Measurements from ENCODE around the gene FASTKD3.

FASTKD3 gene

GRCh38 chr5:7867260-7867659 is 1.6 kb downstream of the FASTKD3 start:
- Mint-ChIP-seq H3K4me3 (peak overlapping the region; percentile 99), H3K36me3 (peaks cover 9% of the 10 kb centered on the region), H3K9me3 (no peaks in the 10 kb centered on the region), H3K4me1 (peaks cover 61% of the 10 kb centered on the region), H3K27me3 (no peaks in the 10 kb centered on the region), H3K27ac (no peak overlapping the region)

GRCh38 chr5:7866196-7866595 is 2.6 kb downstream of the FASTKD3 start:
- Mint-ChIP-seq H3K27me3 (no peaks in the 10 kb centered on the region), H3K4me1 (peaks cover 50% of the 10 kb centered on the region), H3K9me3 (no peaks in the 10 kb centered on the region), H3K4me3 (no peak overlapping the region), H3K27ac (no peak overlapping the region), H3K36me3 (peaks cover 9% of the 10 kb centered on the region)

GRCh38 chr5:7857926-7858632 is 10.8 kb downstream of the FASTKD3 start:
- peaks cover 2% of the 10 kb centered on the region for H3K27me3 Mint-ChIP-seq
- no peak overlapping the region for H3K4me3 Mint-ChIP-seq
- H3K27ac Mint-ChIP-seq, result peak overlapping the region; percentile 56
- peaks cover 18% of the 10 kb centered on the region for H3K4me1 Mint-ChIP-seq
- peaks cover 4% of the 10 kb centered on the region for H3K36me3 Mint-ChIP-seq
- no peaks in the 10 kb centered on the region for H3K9me3 Mint-ChIP-seq

GRCh38 chr5:7857361-7857760 is 11.5 kb downstream of the FASTKD3 start:
- Mint-ChIP-seq H3K36me3 (peaks cover 2% of the 10 kb centered on the region), H3K9me3 (no peaks in the 10 kb centered on the region), H3K4me3 (no peak overlapping the region), H3K27ac (no peak overlapping the region), H3K27me3 (peaks cover 2% of the 10 kb centered on the region), H3K4me1 (peaks cover 21% of the 10 kb centered on the region)

GRCh38 chr5:7856855-7857254 is 12.0 kb downstream of the FASTKD3 start:
- peaks cover 2% of the 10 kb centered on the region for H3K36me3 Mint-ChIP-seq
- H3K9me3 Mint-ChIP-seq, result no peaks in the 10 kb centered on the region
- H3K27me3 Mint-ChIP-seq, result peaks cover 2% of the 10 kb centered on the region
- H3K4me1 Mint-ChIP-seq, result peaks cover 26% of the 10 kb centered on the region
- no peak overlapping the region for H3K4me3 Mint-ChIP-seq
- H3K27ac Mint-ChIP-seq, result no peak overlapping the region

- Mint-ChIP-seq H3K4me1 (peaks cover 34% of the 10 kb centered on the region), H3K9me3 (no peaks in the 10 kb centered on the region), H3K4me3 (no peak overlapping the region), H3K27ac (no peak overlapping the region), H3K36me3 (peaks cover 2% of the 10 kb centered on the region), H3K27me3 (peaks cover 2% of the 10 kb centered on the region)
These were observed 13.2 kb downstream of the FASTKD3 start for GRCh38 chr5:7855611-7856010.

GRCh38 chr5:7852988-7853387 is 15.8 kb downstream of the FASTKD3 start:
- no peak overlapping the region for H3K4me3 Mint-ChIP-seq
- no peaks in the 10 kb centered on the region for H3K36me3 Mint-ChIP-seq
- no peaks in the 10 kb centered on the region for H3K9me3 Mint-ChIP-seq
- no peak overlapping the region for H3K27ac Mint-ChIP-seq
- peaks cover 23% of the 10 kb centered on the region for H3K4me1 Mint-ChIP-seq
- peaks cover 11% of the 10 kb centered on the region for H3K27me3 Mint-ChIP-seq

GRCh38 chr5:7852542-7852941 is 16.3 kb downstream of the FASTKD3 start:
- Mint-ChIP-seq H3K4me3 (peak overlapping the region; percentile 42), H3K9me3 (no peaks in the 10 kb centered on the region), H3K27ac (peak overlapping the region; percentile 42), H3K36me3 (no peaks in the 10 kb centered on the region), H3K4me1 (peaks cover 19% of the 10 kb centered on the region), H3K27me3 (peaks cover 11% of the 10 kb centered on the region)

- Mint-ChIP-seq H3K27me3 (peaks cover 11% of the 10 kb centered on the region), H3K27ac (no peak overlapping the region), H3K36me3 (no peaks in the 10 kb centered on the region), H3K4me1 (peaks cover 17% of the 10 kb centered on the region), H3K4me3 (peak overlapping the region; percentile 42), H3K9me3 (no peaks in the 10 kb centered on the region)
These were observed 17.1 kb downstream of the FASTKD3 start for GRCh38 chr5:7851617-7852289.

- Mint-ChIP-seq H3K27me3 (peaks cover 14% of the 10 kb centered on the region), H3K4me3 (peak overlapping the region; percentile 79), H3K36me3 (no peaks in the 10 kb centered on the region), H3K27ac (no peak overlapping the region), H3K4me1 (peaks cover 17% of the 10 kb centered on the region), H3K9me3 (no peaks in the 10 kb centered on the region)
These were observed 17.6 kb downstream of the FASTKD3 start for GRCh38 chr5:7851240-7851592.

- H3K36me3 Mint-ChIP-seq, result no peaks in the 10 kb centered on the region
- peaks cover 14% of the 10 kb centered on the region for H3K27me3 Mint-ChIP-seq
- H3K9me3 Mint-ChIP-seq, result no peaks in the 10 kb centered on the region
- peak within 1 kb of the TSS; percentile 79 for H3K4me3 Mint-ChIP-seq
- no peak within 1 kb of the TSS for H3K27ac Mint-ChIP-seq
- peaks cover 17% of the 10 kb centered on the region for H3K4me1 Mint-ChIP-seq
These were observed 18.2 kb downstream of the FASTKD3 start, which contains the start of gene CFAP90 for GRCh38 chr5:7850395-7851239. Gene CFAP90, minus strand, starts transcription at chr5:7851133. Its CDS starts 112 bp downstream, at chr5:7851021.

- no peaks in the 10 kb centered on the region for H3K9me3 Mint-ChIP-seq
- peak overlapping the region; percentile 79 for H3K4me3 Mint-ChIP-seq
- no peaks in the 10 kb centered on the region for H3K36me3 Mint-ChIP-seq
- peaks cover 15% of the 10 kb centered on the region for H3K27me3 Mint-ChIP-seq
- H3K27ac Mint-ChIP-seq, result no peak overlapping the region
- peaks cover 17% of the 10 kb centered on the region for H3K4me1 Mint-ChIP-seq
These were observed 19.0 kb downstream of the FASTKD3 start for GRCh38 chr5:7849681-7850394.

GRCh38 chr5:7848296-7848695 is 20.5 kb downstream of the FASTKD3 start:
- peaks cover 20% of the 10 kb centered on the region for H3K27me3 Mint-ChIP-seq
- H3K36me3 Mint-ChIP-seq, result no peaks in the 10 kb centered on the region
- peaks cover 17% of the 10 kb centered on the region for H3K4me1 Mint-ChIP-seq
- H3K9me3 Mint-ChIP-seq, result no peaks in the 10 kb centered on the region
- no peak overlapping the region for H3K27ac Mint-ChIP-seq
- H3K4me3 Mint-ChIP-seq, result no peak overlapping the region

- no peaks in the 10 kb centered on the region for H3K36me3 Mint-ChIP-seq
- peaks cover 20% of the 10 kb centered on the region for H3K27me3 Mint-ChIP-seq
- no peak overlapping the region for H3K4me3 Mint-ChIP-seq
- peaks cover 3% of the 10 kb centered on the region for H3K9me3 Mint-ChIP-seq
- no peak overlapping the region for H3K27ac Mint-ChIP-seq
- peaks cover 4% of the 10 kb centered on the region for H3K4me1 Mint-ChIP-seq
These were observed 22.5 kb downstream of the FASTKD3 start for GRCh38 chr5:7846327-7846726.

- Mint-ChIP-seq H3K4me3 (no peak overlapping the region), H3K27ac (no peak overlapping the region), H3K27me3 (peaks cover 24% of the 10 kb centered on the region), H3K9me3 (peaks cover 6% of the 10 kb centered on the region), H3K36me3 (no peaks in the 10 kb centered on the region), H3K4me1 (no peaks in the 10 kb centered on the region)
These were observed 23.3 kb downstream of the FASTKD3 start for GRCh38 chr5:7845557-7845956.

All from activated naive CD4-positive, alpha-beta T cell treated with anti-CD3 and anti-CD28 coated beads, Interleukin-2, amount 50 U/mL, for 24 hours (primary cell).